ENCODE measurements around the gene RHOB.

RHOB gene

GRCh38 chr2:20436716-20437470 lies 10.0 kb upstream of the RHOB start:
- no peak for DNase-seq (ENCODE audit: low read depth in 2 of 2)

- no peak for DNase-seq (ENCODE audit: low read depth in 2 of 2)
Measured at GRCh38 chr2:20438334-20439192, 8.3 kb upstream of the RHOB start.

GRCh38 chr2:20439193-20439475 lies 7.7 kb upstream of the RHOB start:
- DNase-seq (ENCODE audit: low read depth in 2 of 2) = no peak

- DNase-seq (ENCODE audit: low read depth in 2 of 2) = no peak
Measured at GRCh38 chr2:20439503-20439902, 7.4 kb upstream of the RHOB start.

- no peak for DNase-seq (ENCODE audit: low read depth in 2 of 2)
Measured at GRCh38 chr2:20440001-20440560, 6.8 kb upstream of the RHOB start.

GRCh38 chr2:20443276-20443920 lies 3.5 kb upstream of the RHOB start:
- no peak for DNase-seq (ENCODE audit: low read depth in 2 of 2)

GRCh38 chr2:20444101-20444992 lies 2.5 kb upstream of the RHOB start:
- DNase-seq (ENCODE audit: low read depth in 2 of 2) = no peak

- no peak for DNase-seq (ENCODE audit: low read depth in 2 of 2)
Measured at GRCh38 chr2:20444993-20445910, 1.6 kb upstream of the RHOB start.

GRCh38 chr2:20446255-20446916 lies 488 bp upstream of the RHOB start:
- no peak for DNase-seq (ENCODE audit: low read depth in 2 of 2)

- no peak for DNase-seq (ENCODE audit: low read depth in 2 of 2)
Measured at GRCh38 chr2:20447437-20448245, 767 bp downstream of the RHOB start.

- DNase-seq (ENCODE audit: low read depth in 2 of 2) = no peak
Measured at GRCh38 chr2:20448246-20448976, 1.5 kb downstream of the RHOB start.

GRCh38 chr2:20448977-20449306 lies 2.1 kb downstream of the RHOB start:
- DNase-seq (ENCODE audit: low read depth in 2 of 2) = no peak

GRCh38 chr2:20449501-20450200 lies 2.8 kb downstream of the RHOB start:
- no peak for DNase-seq (ENCODE audit: low read depth in 2 of 2)

GRCh38 chr2:20450201-20450999 lies 3.5 kb downstream of the RHOB start:
- DNase-seq (ENCODE audit: low read depth in 2 of 2) = no peak

- no peak for DNase-seq (ENCODE audit: low read depth in 2 of 2)
Measured at GRCh38 chr2:20451000-20451290, 4.1 kb downstream of the RHOB start.

- no peak for DNase-seq (ENCODE audit: low read depth in 2 of 2)
Measured at GRCh38 chr2:20451341-20451740, 4.5 kb downstream of the RHOB start.

Measured in stimulated activated CD8-positive, alpha-beta memory T cell treated with anti-CD3 and anti-CD28 coated beads, Interleukin-15, amount 100 ng/mL, for 48 hours (primary cell).